Neural crest cell (in vitro differentiated cells): Measurements from ENCODE around the gene NTRK1. TPM values are rescaled to one million over a fixed set of nuclear protein-coding genes. Genes with fewer than 3 reads are reported as not detected.

ENCODE experiments used
- DNase-seq: peaks from one replicate; pipeline ENCODE4 v3.0.0; 2021; ENCODE audit warnings: low read depth, mixed read lengths, low spot score
- H3K27ac Mint-ChIP-seq: one replicate; pipeline ENCODE4 v1.8.0; 2021; ENCODE audit warnings: mild to moderate bottlenecking, mixed read lengths; ENCODE audit not compliant: unreplicated experiment
- H3K27me3 Mint-ChIP-seq: 2 replicates; pipeline ENCODE4 v1.8.0; 2021; ENCODE audit warnings: low read depth, mild to moderate bottlenecking, mixed read lengths
- H3K36me3 Mint-ChIP-seq: 2 replicates; pipeline ENCODE4 v1.8.0; 2021; ENCODE audit warnings: low read depth, mild to moderate bottlenecking, mixed read lengths
- H3K4me1 Mint-ChIP-seq: 2 replicates; pipeline ENCODE4 v1.8.0; 2021; ENCODE audit warnings: mixed read lengths
- H3K4me3 Mint-ChIP-seq: one replicate; pipeline ENCODE4 v1.8.0; 2021; ENCODE audit warnings: mild to moderate bottlenecking, mixed read lengths
- H3K9me3 Mint-ChIP-seq: 2 replicates; pipeline ENCODE4 v1.8.0; 2021; ENCODE audit warnings: mixed read lengths
- CTCF ChIP-seq: fragments of 200-600 bp; sonication (generic); conservative IDR thresholded peaks from 2 replicates; pipeline ENCODE4 v1.5.0; 2021; ENCODE audit warnings: antibody characterized with exemption, mild to moderate bottlenecking
- total RNA-seq: library from RNA; stranded (reverse); gene quantifications from 2 replicates; pipeline ENCODE4 v1.2.1, GENCODE V29; 2021

NTRK1 gene
- total RNA-seq, 1 donor from 2014 or later: 0.21 TPM

GRCh38 chr1:156833603-156834002 is 27.1 kb upstream of the NTRK1 start:
- Mint-ChIP-seq H3K4me1 (no peaks in the 10 kb centered on the region), H3K27ac (no peak overlapping the region), H3K4me3 (no peak overlapping the region), H3K27me3 (peaks cover 72% of the 10 kb centered on the region), H3K36me3 (no peaks in the 10 kb centered on the region), H3K9me3 (no peaks in the 10 kb centered on the region)
- no peak for DNase-seq
- TF ChIP-seq CTCF: no peak

- no peak for TF ChIP-seq CTCF
- no peaks in the 10 kb centered on the region for H3K36me3 Mint-ChIP-seq
- no peaks in the 10 kb centered on the region for H3K4me1 Mint-ChIP-seq
- no peaks in the 10 kb centered on the region for H3K9me3 Mint-ChIP-seq
- no peak overlapping the region for H3K4me3 Mint-ChIP-seq
- no peak for DNase-seq
- peaks cover 76% of the 10 kb centered on the region for H3K27me3 Mint-ChIP-seq
- no peak overlapping the region for H3K27ac Mint-ChIP-seq
Measured at GRCh38 chr1:156834322-156834721, 26.3 kb upstream of the NTRK1 start.

GRCh38 chr1:156836041-156836654 is 24.5 kb upstream of the NTRK1 start:
- TF ChIP-seq CTCF: no peak
- Mint-ChIP-seq H3K4me1 (peaks cover 6% of the 10 kb centered on the region), H3K4me3 (no peak overlapping the region), H3K27ac (no peak overlapping the region), H3K27me3 (peaks cover 78% of the 10 kb centered on the region), H3K36me3 (no peaks in the 10 kb centered on the region), H3K9me3 (no peaks in the 10 kb centered on the region)
- no peak for DNase-seq

- TF ChIP-seq CTCF: no peak
- no peaks in the 10 kb centered on the region for H3K36me3 Mint-ChIP-seq
- DNase-seq: no peak
- H3K4me3 Mint-ChIP-seq: no peak overlapping the region
- H3K9me3 Mint-ChIP-seq: no peaks in the 10 kb centered on the region
- H3K4me1 Mint-ChIP-seq: peaks cover 6% of the 10 kb centered on the region
- peaks cover 70% of the 10 kb centered on the region for H3K27me3 Mint-ChIP-seq
- H3K27ac Mint-ChIP-seq: no peak overlapping the region
Measured at GRCh38 chr1:156836892-156837291, 23.8 kb upstream of the NTRK1 start.

GRCh38 chr1:156838972-156839371 is 21.7 kb upstream of the NTRK1 start:
- Mint-ChIP-seq H3K27ac (no peak overlapping the region), H3K4me3 (no peak overlapping the region), H3K27me3 (peaks cover 72% of the 10 kb centered on the region), H3K9me3 (peaks cover 6% of the 10 kb centered on the region), H3K4me1 (peaks cover 6% of the 10 kb centered on the region), H3K36me3 (no peaks in the 10 kb centered on the region)
- peak; percentile 57 for DNase-seq
- TF ChIP-seq CTCF: peak; percentile 82
